ENCODE results near the gene MIEN1. TPM values are rescaled to one million over a fixed set of nuclear protein-coding genes. Genes with fewer than 3 reads are reported as not detected.
"Not testable (repeated sequence)": the region's sequence is repeated elsewhere in the genome, so short reads cannot be mapped to it uniquely, and the experiment has no call there.

The MIEN1 gene
- total RNA-seq, 2 donors from 2014 or later, result 27.1 to 30.3 TPM

DNA sequence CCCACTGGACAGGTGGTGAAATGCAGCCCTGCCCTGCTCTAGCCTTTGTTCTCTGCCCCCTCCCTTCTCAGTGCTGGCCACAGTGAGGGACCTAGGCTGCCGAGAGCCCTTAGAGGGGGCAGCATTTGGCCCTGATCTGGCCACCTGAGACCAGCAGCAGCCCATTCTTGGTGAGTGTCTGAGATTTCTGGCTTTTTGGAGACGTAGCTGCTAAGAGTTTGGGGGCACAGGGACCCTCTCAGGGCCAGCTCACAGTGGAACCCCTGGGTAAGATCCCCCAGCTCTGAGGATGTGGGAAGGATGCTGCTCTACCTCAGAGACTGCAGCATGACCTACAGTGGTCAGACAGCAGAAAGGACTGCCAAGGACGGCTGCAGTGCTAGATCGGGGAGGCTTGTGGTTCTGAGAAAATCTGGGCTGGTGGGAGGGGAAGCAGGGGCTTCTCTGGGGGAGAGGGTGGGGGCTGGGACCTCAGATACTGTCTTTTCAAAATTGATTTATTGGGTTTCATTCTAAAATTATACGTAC is 20.7 kb upstream of the MIEN1 start:
- Histone ChIP-seq H3K4me3 (no peak overlapping the region), H3K4me1 (ENCODE audit: control insufficient read depth in 1 of 2, low read depth in 2 of 2) (peaks cover 6 to 29% of the 10 kb centered on the region in 2 donors), H3K27me3 (replicated peaks; ENCODE audit: insufficient read depth) (no peaks in the 10 kb centered on the region), H3K36me3 (no peaks in the 10 kb centered on the region), H3K27ac (no peak overlapping the region), H3K9me3 (no peaks in the 10 kb centered on the region)
- no peak for ATAC-seq (ENCODE audit: insufficient number of reproducible peaks, low FRiP score, low read depth)
- TF ChIP-seq, protein P1, sequence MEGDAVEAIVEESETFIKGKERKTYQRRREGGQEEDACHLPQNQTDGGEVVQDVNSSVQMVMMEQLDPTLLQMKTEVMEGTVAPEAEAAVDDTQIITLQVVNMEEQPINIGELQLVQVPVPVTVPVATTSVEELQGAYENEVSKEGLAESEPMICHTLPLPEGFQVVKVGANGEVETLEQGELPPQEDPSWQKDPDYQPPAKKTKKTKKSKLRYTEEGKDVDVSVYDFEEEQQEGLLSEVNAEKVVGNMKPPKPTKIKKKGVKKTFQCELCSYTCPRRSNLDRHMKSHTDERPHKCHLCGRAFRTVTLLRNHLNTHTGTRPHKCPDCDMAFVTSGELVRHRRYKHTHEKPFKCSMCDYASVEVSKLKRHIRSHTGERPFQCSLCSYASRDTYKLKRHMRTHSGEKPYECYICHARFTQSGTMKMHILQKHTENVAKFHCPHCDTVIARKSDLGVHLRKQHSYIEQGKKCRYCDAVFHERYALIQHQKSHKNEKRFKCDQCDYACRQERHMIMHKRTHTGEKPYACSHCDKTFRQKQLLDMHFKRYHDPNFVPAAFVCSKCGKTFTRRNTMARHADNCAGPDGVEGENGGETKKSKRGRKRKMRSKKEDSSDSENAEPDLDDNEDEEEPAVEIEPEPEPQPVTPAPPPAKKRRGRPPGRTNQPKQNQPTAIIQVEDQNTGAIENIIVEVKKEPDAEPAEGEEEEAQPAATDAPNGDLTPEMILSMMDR (IDR thresholded peaks at IDR 0.05), result no peak
- DNase-seq (ENCODE audit: low spot score), result no peak

DNA sequence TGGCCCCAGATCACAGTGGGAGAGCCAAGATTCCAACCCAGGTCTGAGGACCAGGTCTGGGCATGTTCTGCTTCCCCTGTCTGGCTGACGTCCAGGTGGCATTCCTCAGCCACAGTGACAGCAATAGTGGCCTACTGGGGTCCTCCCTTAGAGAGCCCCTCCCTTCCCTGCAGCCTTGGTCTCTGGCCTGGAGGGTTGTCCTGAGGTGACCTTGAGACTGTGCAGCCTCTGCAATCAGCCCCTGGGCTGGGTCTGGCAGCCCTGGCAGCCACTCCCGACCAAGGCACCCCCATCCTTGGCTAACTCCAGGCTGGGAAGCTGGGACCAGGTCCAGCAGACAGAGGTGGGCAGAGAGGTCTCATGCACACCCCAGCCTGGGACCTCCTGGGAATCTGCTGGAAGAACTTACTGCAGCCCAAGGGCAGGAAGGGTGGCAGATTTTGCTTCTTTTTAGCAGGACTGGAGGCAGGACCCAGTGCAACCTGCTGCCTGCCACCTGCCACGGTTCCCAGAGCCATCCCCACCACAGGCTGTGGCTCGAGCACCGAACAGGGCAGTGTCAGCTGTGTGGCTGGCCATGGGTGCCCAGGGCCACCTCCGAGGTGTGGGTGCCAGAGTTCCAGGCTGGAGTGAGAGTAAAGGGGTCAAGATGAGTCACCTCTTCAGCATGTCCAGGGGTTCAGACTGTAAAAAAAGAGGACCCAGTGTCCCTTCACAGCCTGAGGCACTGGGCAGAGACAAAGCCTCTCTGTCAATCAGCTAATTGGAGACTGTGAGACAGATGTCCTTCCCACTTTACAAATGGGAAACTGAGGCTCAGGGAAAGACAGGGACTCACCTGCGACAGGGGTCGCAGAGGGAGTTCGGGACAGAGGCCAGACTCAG is 20.0 kb upstream of the MIEN1 start:
- TF ChIP-seq, protein P1 (IDR thresholded peaks at IDR 0.05), result no peak
- no peak for ATAC-seq (ENCODE audit: insufficient number of reproducible peaks, low FRiP score, low read depth)

DNA sequence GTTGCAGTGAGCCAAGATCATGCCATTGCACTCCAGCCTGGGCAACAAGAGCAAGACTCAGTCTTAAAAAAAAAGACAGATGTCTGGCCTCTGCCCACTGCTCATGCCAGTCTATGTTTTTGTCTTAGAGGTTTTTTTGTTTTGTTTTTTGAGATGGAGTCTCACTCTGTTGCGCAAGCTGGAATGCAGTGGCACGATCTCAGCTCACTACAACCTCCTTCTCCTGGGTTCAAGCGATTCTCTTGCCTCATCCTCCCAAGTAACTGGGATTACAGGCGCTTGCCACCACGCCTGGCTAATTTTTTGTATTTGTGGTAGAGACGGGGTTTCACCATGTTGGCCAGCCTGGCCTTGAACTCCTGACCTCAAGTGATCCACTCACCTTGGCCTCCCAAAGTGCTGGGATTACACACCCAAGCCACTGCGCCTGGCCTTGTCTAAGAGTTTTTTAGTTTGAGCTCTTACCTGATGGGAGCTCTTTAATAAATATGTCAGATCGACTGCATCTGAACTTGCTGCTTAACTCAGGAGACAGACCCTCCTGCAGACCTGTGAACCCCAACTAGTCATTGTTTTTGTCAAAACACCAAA is 18.2 kb upstream of the MIEN1 start:
- not testable (repeated sequence) for H3K27me3 ChIP-seq (replicated peaks; ENCODE audit: insufficient read depth); H3K4me3 ChIP-seq; H3K36me3 ChIP-seq; H3K9me3 ChIP-seq; ATAC-seq (ENCODE audit: insufficient number of reproducible peaks, low FRiP score, low read depth); H3K27ac ChIP-seq; DNase-seq (ENCODE audit: low spot score)
- H3K4me1 ChIP-seq (ENCODE audit: control insufficient read depth in 1 of 2, low read depth in 2 of 2), result peaks cover 6 to 21% of the 10 kb centered on the region in 2 donors

More for the DNA sequence above, 20.0 kb upstream of the MIEN1 start:
- no peak overlapping the region for H3K27ac ChIP-seq
- H3K4me1 ChIP-seq (ENCODE audit: control insufficient read depth in 1 of 2, low read depth in 2 of 2), result peaks cover 6 to 28% of the 10 kb centered on the region in 2 donors
- H3K4me3 ChIP-seq, result no peak overlapping the region
- DNase-seq (ENCODE audit: low spot score), result no peak
- no peaks in the 10 kb centered on the region for H3K9me3 ChIP-seq
- no peaks in the 10 kb centered on the region for H3K27me3 ChIP-seq (replicated peaks; ENCODE audit: insufficient read depth)
- H3K36me3 ChIP-seq, result no peaks in the 10 kb centered on the region

DNA sequence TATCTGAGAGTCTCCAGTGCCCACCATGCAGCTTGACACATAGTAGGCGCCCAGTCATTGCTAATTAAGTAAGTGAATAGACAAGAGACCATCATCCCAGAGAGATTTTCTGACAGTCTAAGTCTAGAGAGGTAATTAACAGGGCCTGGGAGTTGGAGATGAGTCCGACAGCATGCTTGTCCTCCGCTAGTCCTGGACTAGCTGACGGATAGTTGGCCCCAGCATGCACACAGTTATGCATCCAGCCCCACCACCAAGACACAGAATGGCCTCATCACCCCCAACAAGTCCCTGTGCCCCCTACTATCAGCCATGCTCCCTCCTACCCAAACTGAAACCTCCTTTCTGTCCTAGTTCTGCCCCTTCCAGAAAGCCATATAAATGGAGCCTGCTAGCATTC is 17.4 kb upstream of the MIEN1 start:
- no peaks in the 10 kb centered on the region for H3K36me3 ChIP-seq
- ATAC-seq (ENCODE audit: insufficient number of reproducible peaks, low FRiP score, low read depth), result no peak
- H3K4me3 ChIP-seq, result no peak overlapping the region
- DNase-seq (ENCODE audit: low spot score), result no peak
- TF ChIP-seq, protein P1 (IDR thresholded peaks at IDR 0.05), result no peak
- no peaks in the 10 kb centered on the region for H3K27me3 ChIP-seq (replicated peaks; ENCODE audit: insufficient read depth)
- no peak overlapping the region for H3K27ac ChIP-seq
- H3K4me1 ChIP-seq (ENCODE audit: control insufficient read depth in 1 of 2, low read depth in 2 of 2), result peaks cover 6 to 13% of the 10 kb centered on the region in 2 donors
- no peaks in the 10 kb centered on the region for H3K9me3 ChIP-seq

DNA sequence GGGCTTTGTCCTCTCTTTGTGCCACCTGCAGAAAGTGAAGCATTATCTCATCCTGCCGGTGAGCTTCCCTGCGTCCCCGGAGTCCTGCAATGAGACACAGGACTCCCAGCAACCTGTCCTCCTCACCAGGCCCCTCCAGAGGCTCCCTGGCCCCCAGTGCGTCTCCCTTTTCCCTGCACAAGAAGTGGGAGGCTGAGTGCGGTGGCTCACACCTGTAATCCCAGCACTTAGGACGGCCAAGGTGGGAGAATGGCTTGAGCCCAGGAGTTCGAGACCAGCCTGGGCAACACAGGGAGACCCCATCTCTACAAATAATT is 15.8 kb upstream of the MIEN1 start:
- H3K27me3 ChIP-seq (replicated peaks; ENCODE audit: insufficient read depth), result no peaks in the 10 kb centered on the region
- no peak overlapping the region for H3K4me3 ChIP-seq
- ATAC-seq (ENCODE audit: insufficient number of reproducible peaks, low FRiP score, low read depth), result no peak
- H3K9me3 ChIP-seq, result no peaks in the 10 kb centered on the region
- H3K4me1 ChIP-seq (ENCODE audit: control insufficient read depth in 1 of 2, low read depth in 2 of 2), result peaks cover 6 to 12% of the 10 kb centered on the region in 2 donors
- H3K36me3 ChIP-seq, result no peaks in the 10 kb centered on the region
- DNase-seq (ENCODE audit: low spot score), result no peak
- H3K27ac ChIP-seq, result no peak overlapping the region
- TF ChIP-seq, protein P1 (IDR thresholded peaks at IDR 0.05), result no peak
